ENCODE data around the gene RAB25. TPM values are rescaled to one million over a fixed set of nuclear protein-coding genes. Genes with fewer than 3 reads are reported as not detected.

Gene RAB25
- total RNA-seq, 1 donor from 2014 or later: 3.1 TPM

- Histone ChIP-seq H2AFZ (ENCODE audit: low read depth, low read length) (no peak overlapping the region), H3K27me3 (ENCODE audit: insufficient read depth, low read length) (no peaks in the 10 kb centered on the region), H3K4me3 (ENCODE audit: insufficient read depth, low read depth, low read length) (no peak overlapping the region), H3K4me1 (ENCODE audit: insufficient read depth, low read length) (peaks cover 36% of the 10 kb centered on the region), H3K79me2 (ENCODE audit: insufficient read depth, low read length) (peaks cover 20% of the 10 kb centered on the region), H3K4me2 (ENCODE audit: low read length) (no peak overlapping the region), H4K20me1 (ENCODE audit: insufficient read depth, low read length) (peaks cover 17% of the 10 kb centered on the region), H3K36me3 (ENCODE audit: insufficient read depth, low read length) (no peaks in the 10 kb centered on the region), H3K9ac (ENCODE audit: low read length) (no peak overlapping the region), H3K9me3 (ENCODE audit: insufficient read depth, low read depth, low read length) (no peaks in the 10 kb centered on the region), H3K27ac (ENCODE audit: low read depth, low read length) (no peak overlapping the region)
- Mint-ChIP-seq H3K4me1 (ENCODE audit: low read depth, unreplicated experiment) (peaks cover 27% of the 10 kb centered on the region), H3K27ac (ENCODE audit: unreplicated experiment) (peak overlapping the region; percentile 47), H3K4me3 (ENCODE audit: unreplicated experiment) (peak overlapping the region; percentile 31), H3K9me3 (ENCODE audit: unreplicated experiment) (no peaks in the 10 kb centered on the region), H3K36me3 (ENCODE audit: low read depth, unreplicated experiment) (peaks cover 5% of the 10 kb centered on the region), H3K27me3 (ENCODE audit: low read depth, unreplicated experiment) (no peaks in the 10 kb centered on the region)
- DNase-seq (ENCODE audit: low read depth) (no peak), FAIRE-seq (no peak)
- TF ChIP-seq EZH2 (IDR thresholded peaks at IDR 0.05; ENCODE audit: insufficient read depth, low read length): no peak
- no peak for TF ChIP-seq CTCF (IDR thresholded peaks at IDR 0.05; ENCODE audit: insufficient read depth, low read depth, low read length)
Observed at GRCh38 chr1:156111355-156111962, 50.5 kb downstream of the RAB25 start.

GRCh38 chr1:156112276-156113137 is 51.5 kb downstream of the RAB25 start:
- no peaks in the 10 kb centered on the region for H3K27me3 Mint-ChIP-seq (ENCODE audit: low read depth, unreplicated experiment)
- DNase-seq (ENCODE audit: low read depth) (no peak), FAIRE-seq (no peak)
- peaks cover 3% of the 10 kb centered on the region for H3K36me3 Mint-ChIP-seq (ENCODE audit: low read depth, unreplicated experiment)
- Histone ChIP-seq H3K79me2 (ENCODE audit: insufficient read depth, low read length) (peaks cover 30% of the 10 kb centered on the region), H3K9ac (ENCODE audit: low read length) (peak overlapping the region; percentile 15), H3K27me3 (ENCODE audit: insufficient read depth, low read length) (no peaks in the 10 kb centered on the region), H3K9me3 (ENCODE audit: insufficient read depth, low read depth, low read length) (no peaks in the 10 kb centered on the region), H2AFZ (ENCODE audit: low read depth, low read length) (no peak overlapping the region), H3K4me2 (ENCODE audit: low read length) (peak overlapping the region; percentile 2), H3K36me3 (ENCODE audit: insufficient read depth, low read length) (no peaks in the 10 kb centered on the region), H3K27ac (ENCODE audit: low read depth, low read length) (no peak overlapping the region), H4K20me1 (ENCODE audit: insufficient read depth, low read length) (peaks cover 27% of the 10 kb centered on the region), H3K4me3 (ENCODE audit: insufficient read depth, low read depth, low read length) (no peak overlapping the region), H3K4me1 (ENCODE audit: insufficient read depth, low read length) (peaks cover 28% of the 10 kb centered on the region)
- H3K9me3 Mint-ChIP-seq (ENCODE audit: unreplicated experiment): no peaks in the 10 kb centered on the region
- TF ChIP-seq CTCF (IDR thresholded peaks at IDR 0.05; ENCODE audit: insufficient read depth, low read depth, low read length) (no peak), EZH2 (IDR thresholded peaks at IDR 0.05; ENCODE audit: insufficient read depth, low read length) (no peak)
- peak overlapping the region; percentile 47 for H3K27ac Mint-ChIP-seq (ENCODE audit: unreplicated experiment)
- peak overlapping the region; percentile 57 for H3K4me3 Mint-ChIP-seq (ENCODE audit: unreplicated experiment)
- H3K4me1 Mint-ChIP-seq (ENCODE audit: low read depth, unreplicated experiment): peaks cover 21% of the 10 kb centered on the region

All from astrocyte (in vitro differentiated cells and primary cell).